ENCODE data around the gene IFT81. TPM values are rescaled to one million over a fixed set of nuclear protein-coding genes. Genes with fewer than 3 reads are reported as not detected.

Gene IFT81
- polyA plus RNA-seq, 2 of the 4 experiments (the other 2 are of a cell fraction) = 40.7 to 73.4 TPM

GRCh38 chr12:110222433-110222832 is 98.3 kb downstream of the IFT81 start:
- POLR2A ChIA-PET = no interaction called here
- H3K9me3 ChIP-seq = no peaks in the 10 kb centered on the region
- H3K4me3 ChIP-seq = no peak overlapping the region
- DNase-seq (ENCODE audit: low read depth in 1 of 2, low spot score in 1 of 2) = no peak
- FAIRE-seq = no peak
- ATAC-seq = no peak
- CTCF ChIA-PET = interaction anchor here (0.6 to 9.6 kb wide), 5 partner anchors 14 to 209 kb away, joined by 3 to 100 read pairs (median 3); no protein-coding TSS in a partner anchor
- peaks cover 56% of the 10 kb centered on the region for H3K4me1 ChIP-seq
- TF ChIP-seq HMGXB4 (CRISPR knock-in tag; IDR thresholded peaks at IDR 0.05; ENCODE audit: borderline replicate concordance) (no peak), GATA3 (IDR thresholded peaks at IDR 0.05; ENCODE audit: borderline replicate concordance) (no peak), TFCP2L1 (CRISPR knock-in tag; IDR thresholded peaks at IDR 0.05) (no peak), ZFP36 (IDR thresholded peaks at IDR 0.05; ENCODE audit: borderline replicate concordance, partially characterized antibody) (no peak), BHLHE40 (IDR thresholded peaks at IDR 0.05; ENCODE audit: low read depth, low read length) (no peak), MAFK (IDR thresholded peaks at IDR 0.05; ENCODE audit: partially characterized antibody) (no peak), RARB (CRISPR knock-in tag; IDR thresholded peaks at IDR 0.05) (no peak), USF2 (IDR thresholded peaks at IDR 0.05) (no peak), NPAS2 (CRISPR knock-in tag; IDR thresholded peaks at IDR 0.05; ENCODE audit: borderline replicate concordance) (no peak), MYC (IDR thresholded peaks at IDR 0.05; ENCODE audit: borderline replicate concordance, low read length) (no peak), FOSL2 (IDR thresholded peaks at IDR 0.05) (no peak), FOSL2 (CRISPR knock-in tag; IDR thresholded peaks at IDR 0.05) (no peak), MAX (IDR thresholded peaks at IDR 0.05) (no peak), CTCF (IDR thresholded peaks at IDR 0.05) (no peak), TP53 (CRISPR knock-in tag; IDR thresholded peaks at IDR 0.05) (no peak), SREBF2 (IDR thresholded peaks at IDR 0.05) (no peak), KDM5A (IDR thresholded peaks at IDR 0.05) (no peak), POLR2AphosphoS2 (conservative IDR thresholded peaks at IDR 0.05; ENCODE audit: low read length) (no peak), FOSB (CRISPR knock-in tag; IDR thresholded peaks at IDR 0.05) (no peak)
- H3K4me2 ChIP-seq = peak overlapping the region; percentile 0; the same call in 2 of the 3 replicates
- WGBS (ENCODE audit: missing lambda C conversion rate) = 68% methylated on average over 1 of the region's 1 CpG
- H3K27ac ChIP-seq = peak overlapping the region; percentile 80 to 90

GRCh38 chr12:110223777-110224378 is 99.7 kb downstream of the IFT81 start:
- ChIA-PET CTCF (interaction anchor here (0.6 to 9.6 kb wide), 34 partner anchors 9 to 1728 kb away, joined by 3 to 100 read pairs (median 4); partner anchors contain the start of genes ATP2A2 and IFT81), POLR2A (interaction anchor here (1.0 to 1.6 kb wide), 3 partner anchors 23 to 115 kb away, joined by 3 to 18 read pairs (median 6); no protein-coding TSS in a partner anchor)
- ATAC-seq = peak; percentile 86 to 94
- H3K4me3 ChIP-seq = no peak overlapping the region
- peaks cover 47% of the 10 kb centered on the region for H3K4me1 ChIP-seq
- peak overlapping the region; percentile 80 to 90 for H3K27ac ChIP-seq
- no peaks in the 10 kb centered on the region for H3K9me3 ChIP-seq
- 8% methylated on average over 4 of the region's 4 CpGs for WGBS (ENCODE audit: missing lambda C conversion rate)
- DNase-seq (ENCODE audit: low read depth in 1 of 2, low spot score in 1 of 2) = peak; percentile 73 to 91
- FAIRE-seq = peak; percentile 98
- peak overlapping the region; percentile 67 for H3K4me2 ChIP-seq
- TF ChIP-seq HOXA7 (CRISPR knock-in tag; IDR thresholded peaks at IDR 0.05) (no peak), HOXB5 (CRISPR knock-in tag; IDR thresholded peaks at IDR 0.05) (no peak), E2F6 (IDR thresholded peaks at IDR 0.05; ENCODE audit: borderline replicate concordance, low read depth) (no peak), FOSL2 (IDR thresholded peaks at IDR 0.05) (peak; percentile 75), FOSL2 (CRISPR knock-in tag; IDR thresholded peaks at IDR 0.05) (peak; percentile 88), RAD21 (conservative IDR thresholded peaks at IDR 0.05 in 1 of 2, IDR thresholded peaks at IDR 0.05 in 1 of 2) (no peak), RFX5 (IDR thresholded peaks at IDR 0.05) (no peak), CEBPB (IDR thresholded peaks at IDR 0.05) (peak in 1 of 2 experiments; percentile 51; a peak in 1 of 4 replicates), NR3C1 (IDR thresholded peaks at IDR 0.05) (no peak), KDM1A (IDR thresholded peaks at IDR 0.05; ENCODE audit: low read depth) (no peak), EHMT2 (IDR thresholded peaks at IDR 0.05; ENCODE audit: low read depth) (no peak), PHF8 (IDR thresholded peaks at IDR 0.05; ENCODE audit: borderline replicate concordance, low read depth) (no peak), HEYL (CRISPR knock-in tag; IDR thresholded peaks at IDR 0.05) (no peak), USF2 (IDR thresholded peaks at IDR 0.05) (no peak), FOXS1 (CRISPR knock-in tag; IDR thresholded peaks at IDR 0.05) (no peak)
